ENCODE results near the gene WWOX. TPM values are rescaled to one million over a fixed set of nuclear protein-coding genes. Genes with fewer than 3 reads are reported as not detected.

Gene WWOX
- total and polyA plus RNA-seq, 2 of the 4 experiments (the other 2 are of a cell fraction): 2.7 to 5.4 TPM

GRCh38 chr16:79212114-79212791 lies 1112.8 kb downstream of the WWOX start:
- Histone ChIP-seq H3K4me2 (ENCODE audit: low read depth, low read length) (no peak overlapping the region), H4K91ac (ENCODE audit: insufficient read depth, low read depth, low read length) (no peak overlapping the region), H2BK15ac (ENCODE audit: low read depth, low read length) (no peak overlapping the region), H3K4me1 (ENCODE audit: control insufficient read depth, insufficient read depth, low read length) (no peaks in the 10 kb centered on the region), H2AK5ac (ENCODE audit: low read depth, low read length) (no peak overlapping the region), H4K8ac (ENCODE audit: low read depth in 2 of 2, low read length in 2 of 2) (no peak overlapping the region), H3K14ac (replicated peaks; ENCODE audit: low read depth, low read length) (no peak overlapping the region), H2BK20ac (ENCODE audit: low read depth, low read length) (no peak overlapping the region), H2AFZ (replicated peaks; ENCODE audit: low read length, poor library complexity) (no peak overlapping the region), H3K4ac (ENCODE audit: low read depth, low read length) (no peak overlapping the region), H3K4me3 (ENCODE audit: insufficient read depth, low read depth, low read length) (no peak overlapping the region), H3K27me3 (ENCODE audit: control insufficient read depth, insufficient read depth, low read length) (no peaks in the 10 kb centered on the region), H2BK5ac (ENCODE audit: low read depth, low read length, poor library complexity, severe bottlenecking) (no peak overlapping the region), H4K20me1 (ENCODE audit: insufficient read depth, low read length) (no peaks in the 10 kb centered on the region), H3K36me3 (ENCODE audit: control insufficient read depth, insufficient read depth, low read length) (no peaks in the 10 kb centered on the region), H3K23ac (ENCODE audit: low read depth, low read length) (no peak overlapping the region), H2BK120ac (ENCODE audit: low read depth, low read length) (no peak overlapping the region), H3K9me3 (ENCODE audit: control insufficient read depth, insufficient read depth, low read length) (peaks cover 27% of the 10 kb centered on the region), H3K56ac (ENCODE audit: extremely low read depth, insufficient read depth, low read length) (no peak overlapping the region), H3K18ac (ENCODE audit: low read depth, low read length) (no peak overlapping the region), H3K9ac (ENCODE audit: low read depth, low read length) (no peak overlapping the region), H2AK9ac (replicated peaks; ENCODE audit: low read depth, low read length, poor library complexity) (no peak overlapping the region), H3K79me1 (ENCODE audit: low read depth in 1 of 2, low read length in 2 of 2) (no peaks in the 10 kb centered on the region), H3K27ac (ENCODE audit: insufficient read depth, low read length) (no peak overlapping the region), H3K9me1 (ENCODE audit: insufficient read depth, low read length) (no peaks in the 10 kb centered on the region), H4K5ac (ENCODE audit: low read depth, low read length) (no peak overlapping the region)
- in situ Hi-C loops (cut with MboI; ENCODE audit: low sequenced_read_pairs) (no loop called here), dilution Hi-C loops (cut with HindIII; ENCODE audit: low sequenced_read_pairs, unreplicated experiment) (no loop called here), intact Hi-C loops (cut with micrococcal nuclease) (no loop called here)
- ATAC-seq (ENCODE audit: low read depth) (no peak), DNase-seq (no peak)
- BruUV-seq (replicated peaks): no TSS peak
- TF ChIP-seq ELK1 (IDR thresholded peaks at IDR 0.05; ENCODE audit: borderline replicate concordance, low read depth, low read length) (no peak), CEBPB (IDR thresholded peaks at IDR 0.05; ENCODE audit: low read depth, low read length) (no peak), MXI1 (IDR thresholded peaks at IDR 0.05; ENCODE audit: borderline replicate concordance, low read depth, low read length) (no peak)
- WGBS, 2 experiments (ENCODE audit: extremely low coverage in 2 of 2, insufficient read length in 1 of 2): no CpG with 5 or more reads among the region's 10 CpGs
- ChIA-PET POLR2A (ENCODE audit: unreplicated experiment) (no interaction called here), CTCF (no interaction called here)
